ENCODE measurements around the gene SMIM10L2A.

Gene SMIM10L2A

DNA sequence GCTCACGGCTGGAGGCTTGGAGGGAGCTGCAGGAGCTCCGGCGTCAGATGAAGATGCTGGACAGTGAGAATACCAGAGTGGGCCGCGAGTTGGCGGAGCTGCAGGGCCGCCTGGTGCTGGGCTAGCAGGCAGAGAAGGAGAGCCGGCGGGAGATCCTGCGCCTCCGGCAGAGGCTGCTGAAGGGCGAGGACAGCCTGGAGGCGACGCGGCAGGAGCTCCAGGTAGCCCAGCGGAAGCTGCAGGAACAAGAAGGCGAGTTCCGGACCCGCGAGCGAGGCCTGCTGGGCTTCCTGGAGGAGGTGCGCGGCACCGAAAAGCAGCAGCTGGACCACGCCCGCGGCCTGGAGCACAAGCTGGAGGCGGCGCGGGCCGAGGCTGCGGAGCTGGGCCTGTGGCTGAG is 14.7 kb downstream of the SMIM10L2A start:
- TF ChIP-seq, protein P1, sequence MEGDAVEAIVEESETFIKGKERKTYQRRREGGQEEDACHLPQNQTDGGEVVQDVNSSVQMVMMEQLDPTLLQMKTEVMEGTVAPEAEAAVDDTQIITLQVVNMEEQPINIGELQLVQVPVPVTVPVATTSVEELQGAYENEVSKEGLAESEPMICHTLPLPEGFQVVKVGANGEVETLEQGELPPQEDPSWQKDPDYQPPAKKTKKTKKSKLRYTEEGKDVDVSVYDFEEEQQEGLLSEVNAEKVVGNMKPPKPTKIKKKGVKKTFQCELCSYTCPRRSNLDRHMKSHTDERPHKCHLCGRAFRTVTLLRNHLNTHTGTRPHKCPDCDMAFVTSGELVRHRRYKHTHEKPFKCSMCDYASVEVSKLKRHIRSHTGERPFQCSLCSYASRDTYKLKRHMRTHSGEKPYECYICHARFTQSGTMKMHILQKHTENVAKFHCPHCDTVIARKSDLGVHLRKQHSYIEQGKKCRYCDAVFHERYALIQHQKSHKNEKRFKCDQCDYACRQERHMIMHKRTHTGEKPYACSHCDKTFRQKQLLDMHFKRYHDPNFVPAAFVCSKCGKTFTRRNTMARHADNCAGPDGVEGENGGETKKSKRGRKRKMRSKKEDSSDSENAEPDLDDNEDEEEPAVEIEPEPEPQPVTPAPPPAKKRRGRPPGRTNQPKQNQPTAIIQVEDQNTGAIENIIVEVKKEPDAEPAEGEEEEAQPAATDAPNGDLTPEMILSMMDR (IDR thresholded peaks at IDR 0.05) = no peak
- no peak overlapping the region for H3K27ac ChIP-seq
- no peak for DNase-seq (ENCODE audit: low spot score)
- H3K4me3 ChIP-seq = no peak overlapping the region

DNA sequence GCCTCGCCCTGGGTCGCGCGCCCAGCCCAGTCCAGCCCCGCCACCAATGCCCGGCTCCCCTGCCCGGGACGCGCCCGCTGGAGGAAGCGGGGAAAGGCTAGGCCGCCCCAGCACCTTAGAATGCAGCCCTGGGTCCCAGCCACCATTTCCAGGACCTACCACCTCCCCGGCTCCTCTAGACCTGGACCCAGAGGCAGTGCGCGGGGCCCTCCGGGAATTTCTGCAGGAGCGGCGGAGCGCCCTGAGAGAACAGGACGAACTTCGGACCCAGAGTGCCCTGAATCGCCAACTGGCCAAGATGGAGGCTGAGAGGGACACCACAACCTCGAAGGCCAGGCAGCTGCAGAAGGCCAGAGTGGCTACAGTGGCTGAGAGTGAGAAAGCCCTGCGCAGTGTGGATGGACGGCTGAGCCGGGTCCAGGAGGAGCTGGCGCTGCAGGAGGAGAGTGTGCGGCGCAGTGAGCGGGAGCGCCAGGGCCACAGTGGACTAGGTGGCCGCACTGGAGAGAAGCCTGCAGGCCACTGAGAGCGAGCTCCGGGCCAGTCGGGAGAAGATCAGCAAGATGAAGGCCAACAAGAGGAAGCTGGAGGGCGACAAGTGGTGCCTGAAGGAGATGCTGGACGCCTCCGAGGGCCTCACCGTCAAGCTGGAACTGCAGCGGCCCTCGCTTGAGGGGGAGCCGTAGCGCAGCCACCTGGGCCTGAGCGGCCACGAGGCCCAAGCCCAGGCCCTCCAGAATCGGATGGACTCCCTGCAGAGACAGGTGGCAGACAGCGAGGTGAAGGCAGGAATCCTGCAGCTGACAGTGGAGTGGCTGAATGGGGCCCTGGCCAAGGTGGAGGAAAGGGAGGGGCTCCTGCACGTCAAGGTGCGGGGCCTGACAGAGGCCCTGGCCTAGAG is 15.5 kb downstream of the SMIM10L2A start:
- Histone ChIP-seq H3K27ac (no peak overlapping the region), H3K4me3 (no peak overlapping the region)
- no peak for DNase-seq (ENCODE audit: low spot score)
- TF ChIP-seq, protein P1 (IDR thresholded peaks at IDR 0.05) = no peak

DNA sequence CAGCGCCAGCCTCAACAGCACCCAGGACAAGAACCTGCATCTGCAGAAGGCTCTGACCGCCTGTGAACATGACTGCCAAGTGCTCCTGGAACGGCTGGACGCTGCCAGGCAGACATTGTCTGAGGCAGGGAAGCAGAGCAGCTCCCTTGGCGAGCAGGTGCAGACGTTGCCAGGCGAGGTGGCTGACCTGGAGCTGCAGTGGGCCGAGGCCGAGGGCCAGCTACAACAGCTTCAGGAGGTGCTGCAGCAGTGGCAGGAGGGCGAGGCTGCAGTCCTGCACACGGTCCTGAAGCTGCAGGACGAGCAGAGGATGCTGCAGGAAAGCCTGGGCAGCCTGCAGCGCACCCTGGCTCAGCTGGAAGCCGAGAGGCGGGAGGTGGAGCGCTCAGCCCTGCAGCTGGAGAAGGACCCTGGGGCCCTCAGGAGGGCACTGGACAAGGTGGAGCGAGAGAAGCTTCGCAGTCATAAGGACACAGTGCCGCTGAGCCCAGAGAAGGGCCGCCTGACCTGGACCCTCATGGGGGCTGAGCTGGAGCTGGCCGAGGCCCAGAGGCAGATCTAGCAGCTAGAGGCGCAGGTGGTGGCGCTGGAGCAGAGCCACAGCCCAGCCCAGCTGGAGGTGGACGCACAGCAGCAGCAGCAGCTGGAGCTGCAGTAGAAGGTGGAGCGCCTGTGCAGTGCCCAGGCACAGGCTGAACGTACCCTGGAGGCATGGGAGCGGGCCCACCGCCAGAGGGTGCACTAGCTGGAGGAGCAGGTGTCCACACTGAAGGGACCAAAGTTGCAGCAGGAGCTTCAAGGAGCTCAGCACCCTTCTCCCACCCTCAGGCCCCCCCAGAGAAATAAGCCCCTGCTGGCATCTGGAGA is 16.4 kb downstream of the SMIM10L2A start:
- H3K4me3 ChIP-seq = no peak overlapping the region
- TF ChIP-seq, protein P1 (IDR thresholded peaks at IDR 0.05) = no peak
- DNase-seq (ENCODE audit: low spot score) = no peak
- no peak overlapping the region for H3K27ac ChIP-seq

DNA sequence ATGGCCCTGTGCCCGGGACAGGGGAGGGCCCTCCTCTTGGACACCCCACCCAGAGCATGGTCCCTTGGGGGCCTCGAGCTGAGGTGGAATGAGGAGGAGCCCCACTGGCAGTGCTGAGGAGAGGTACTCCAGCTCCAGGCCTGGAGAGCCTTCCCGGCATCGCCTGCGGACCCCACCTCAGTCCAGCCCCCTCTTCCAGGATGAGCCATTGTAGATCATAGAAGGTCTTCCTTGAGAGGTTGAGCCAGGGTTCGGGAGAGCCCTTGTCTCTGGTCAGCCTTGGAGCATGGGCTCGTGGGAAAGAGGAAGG is 16.9 kb downstream of the SMIM10L2A start:
- TF ChIP-seq, protein P1 (IDR thresholded peaks at IDR 0.05) = no peak
- Histone ChIP-seq H3K27ac (no peak overlapping the region), H3K4me3 (no peak overlapping the region)
- DNase-seq (ENCODE audit: low spot score) = no peak

DNA sequence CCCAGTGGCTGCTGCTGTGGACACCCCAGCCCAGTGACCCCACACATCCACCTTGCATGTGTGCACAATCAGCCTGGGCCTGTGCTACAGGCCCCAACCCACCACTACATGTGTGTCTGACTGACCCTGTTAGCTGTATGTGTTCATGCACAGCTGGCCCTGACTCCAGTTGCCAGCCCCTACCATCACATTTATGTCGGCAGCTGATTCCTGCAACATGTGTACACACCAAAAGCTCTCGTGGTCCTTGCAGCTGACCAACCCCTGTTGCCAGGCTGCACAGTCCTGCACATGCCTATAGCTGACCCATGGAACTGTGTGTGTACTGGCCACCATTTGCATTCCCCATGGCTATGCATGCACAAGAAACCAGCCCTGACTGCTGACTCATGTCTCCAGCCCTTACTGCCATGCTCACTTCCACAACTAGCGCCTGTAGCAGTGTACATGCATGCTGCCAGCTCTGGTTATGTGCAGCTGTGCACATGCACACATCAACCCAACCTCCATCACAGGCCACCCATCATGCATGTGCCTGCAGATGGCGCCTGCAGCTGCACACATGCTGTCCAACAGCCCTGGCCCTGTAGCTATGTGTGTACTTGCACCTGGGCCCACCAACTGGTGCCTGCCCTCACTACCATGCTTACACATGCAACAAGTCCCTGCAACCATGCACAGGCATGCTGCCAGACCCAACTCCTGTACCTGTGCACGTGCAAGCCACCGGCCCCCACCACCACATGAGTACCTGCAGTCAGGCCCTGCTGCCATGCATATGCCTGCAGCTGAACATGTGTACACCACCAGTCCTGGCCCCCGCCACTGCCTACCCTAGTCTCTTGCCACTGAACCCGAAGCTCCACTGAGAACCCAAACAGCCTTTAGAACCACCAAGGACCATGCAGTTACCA is 28.1 kb downstream of the SMIM10L2A start:
- TF ChIP-seq, protein P1 (IDR thresholded peaks at IDR 0.05) = no peak
- no peak for DNase-seq (ENCODE audit: low spot score)
- Histone ChIP-seq H3K27ac (no peak overlapping the region), H3K4me3 (no peak overlapping the region)

DNA sequence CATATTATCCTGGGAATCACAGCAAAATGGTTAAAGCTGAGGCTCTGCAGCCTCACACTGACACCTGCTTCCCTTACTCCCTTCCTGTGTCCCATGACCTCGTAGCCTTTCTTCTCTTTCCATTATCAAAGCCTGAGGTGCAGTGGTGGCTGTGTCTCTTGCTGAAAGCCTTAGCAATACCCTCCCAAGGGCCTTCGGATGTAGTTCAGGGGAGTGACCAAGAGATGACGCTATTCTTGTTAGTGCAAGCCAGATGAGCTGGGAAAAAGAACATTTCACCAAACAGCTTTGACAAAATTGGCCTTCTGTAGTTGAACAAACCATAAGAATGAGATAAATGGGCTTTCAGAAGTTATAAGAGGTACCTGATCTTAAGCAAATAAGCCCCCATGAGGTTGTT is 31.6 kb downstream of the SMIM10L2A start:
- Histone ChIP-seq H3K4me3 (no peak overlapping the region), H3K27ac (no peak overlapping the region)
- no peak for DNase-seq (ENCODE audit: low spot score)
- TF ChIP-seq, protein P1 (IDR thresholded peaks at IDR 0.05) = no peak
